ENCODE data around the gene CBX2.

CBX2 gene

GRCh38 chr17:79803421-79803996 lies 25.6 kb downstream of the CBX2 start:
- TF ChIP-seq JUND (IDR thresholded peaks at IDR 0.05; ENCODE audit: low read depth), result no peak
- DNase-seq (ENCODE audit: low read depth in 1 of 2, low spot score in 1 of 2), result no peak
- in situ Hi-C loops (cut with HindIII; ENCODE audit: low pct_unique_long_range_greater_than_20kb, low sequenced_read_pairs), result no loop called here

- peak in 1 of 2 experiments; percentile 67 for DNase-seq (ENCODE audit: low read depth in 1 of 2, low spot score in 1 of 2)
- no peak for TF ChIP-seq JUND (IDR thresholded peaks at IDR 0.05; ENCODE audit: low read depth)
- in situ Hi-C loops (cut with HindIII; ENCODE audit: low pct_unique_long_range_greater_than_20kb, low sequenced_read_pairs), result no loop called here
These were observed 26.3 kb downstream of the CBX2 start for GRCh38 chr17:79803997-79804855.

DNA sequence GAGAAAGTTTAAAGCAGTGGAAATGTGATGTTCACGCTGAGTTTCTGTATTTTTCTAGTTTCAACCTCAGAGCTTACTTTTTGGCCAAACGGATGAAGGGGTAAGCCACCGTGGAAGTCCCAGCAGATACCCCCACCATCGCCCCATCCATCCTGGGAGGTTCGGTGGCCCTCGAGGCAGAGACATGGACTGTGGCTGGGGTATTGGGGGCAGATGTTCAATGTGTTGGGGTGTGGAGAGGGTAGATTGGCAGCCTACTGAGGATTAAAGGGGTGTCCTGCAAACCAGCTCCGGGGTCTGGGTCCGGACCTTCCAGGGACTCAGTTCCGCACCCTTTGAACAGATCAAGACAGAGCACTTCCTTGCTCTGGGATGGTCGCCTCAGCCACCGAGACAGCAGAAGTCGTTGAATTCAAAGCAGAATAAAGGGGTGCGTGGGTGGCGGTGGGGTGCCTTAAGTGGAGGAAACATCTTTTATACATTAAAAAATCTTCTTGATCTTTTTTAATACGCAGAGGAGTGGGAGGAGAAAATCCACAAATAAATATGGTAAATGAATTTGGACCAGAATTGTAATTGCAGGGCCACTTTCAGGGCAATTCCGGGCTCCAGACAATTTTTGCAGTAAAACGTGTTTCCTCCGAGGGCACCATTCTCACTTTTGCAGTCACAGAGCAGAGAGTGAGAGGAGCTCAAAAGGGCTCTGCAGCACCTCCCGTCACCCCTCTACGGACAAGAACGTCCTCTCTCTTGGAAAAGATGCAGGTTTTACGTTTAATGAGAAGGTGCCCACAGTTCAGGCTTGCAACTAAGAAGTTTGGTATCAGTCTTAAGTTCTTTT lies 27.1 kb downstream of the CBX2 start:
- no peak for TF ChIP-seq JUND (IDR thresholded peaks at IDR 0.05; ENCODE audit: low read depth)
- in situ Hi-C loops (cut with HindIII; ENCODE audit: low pct_unique_long_range_greater_than_20kb, low sequenced_read_pairs), result no loop called here

GRCh38 chr17:79806446-79806760 lies 28.5 kb downstream of the CBX2 start:
- no peak for DNase-seq (ENCODE audit: low read depth in 1 of 2, low spot score in 1 of 2)
- in situ Hi-C loops (cut with HindIII; ENCODE audit: low pct_unique_long_range_greater_than_20kb, low sequenced_read_pairs), result no loop called here
- no peak for TF ChIP-seq JUND (IDR thresholded peaks at IDR 0.05; ENCODE audit: low read depth)

More for the DNA sequence above, 27.1 kb downstream of the CBX2 start:
- DNase-seq (ENCODE audit: low read depth in 1 of 2, low spot score in 1 of 2), result no peak

GRCh38 chr17:79806863-79807720 lies 29.1 kb downstream of the CBX2 start:
- in situ Hi-C loops (cut with HindIII; ENCODE audit: low pct_unique_long_range_greater_than_20kb, low sequenced_read_pairs), result no loop called here
- TF ChIP-seq JUND (IDR thresholded peaks at IDR 0.05; ENCODE audit: low read depth), result no peak
- no peak for DNase-seq (ENCODE audit: low read depth in 1 of 2, low spot score in 1 of 2)

- peak; percentile 92 to 96 for DNase-seq (ENCODE audit: low read depth in 1 of 2, low spot score in 1 of 2)
- no peak for TF ChIP-seq JUND (IDR thresholded peaks at IDR 0.05; ENCODE audit: low read depth)
- in situ Hi-C loops (cut with HindIII; ENCODE audit: low pct_unique_long_range_greater_than_20kb, low sequenced_read_pairs), result no loop called here
These were observed 31.0 kb downstream of the CBX2 start for GRCh38 chr17:79808763-79809529.

GRCh38 chr17:79809530-79810129 lies 31.7 kb downstream of the CBX2 start:
- DNase-seq (ENCODE audit: low read depth in 1 of 2, low spot score in 1 of 2), result peak in 1 of 2 experiments; percentile 64
- in situ Hi-C loops (cut with HindIII; ENCODE audit: low pct_unique_long_range_greater_than_20kb, low sequenced_read_pairs), result no loop called here
- no peak for TF ChIP-seq JUND (IDR thresholded peaks at IDR 0.05; ENCODE audit: low read depth)

DNA sequence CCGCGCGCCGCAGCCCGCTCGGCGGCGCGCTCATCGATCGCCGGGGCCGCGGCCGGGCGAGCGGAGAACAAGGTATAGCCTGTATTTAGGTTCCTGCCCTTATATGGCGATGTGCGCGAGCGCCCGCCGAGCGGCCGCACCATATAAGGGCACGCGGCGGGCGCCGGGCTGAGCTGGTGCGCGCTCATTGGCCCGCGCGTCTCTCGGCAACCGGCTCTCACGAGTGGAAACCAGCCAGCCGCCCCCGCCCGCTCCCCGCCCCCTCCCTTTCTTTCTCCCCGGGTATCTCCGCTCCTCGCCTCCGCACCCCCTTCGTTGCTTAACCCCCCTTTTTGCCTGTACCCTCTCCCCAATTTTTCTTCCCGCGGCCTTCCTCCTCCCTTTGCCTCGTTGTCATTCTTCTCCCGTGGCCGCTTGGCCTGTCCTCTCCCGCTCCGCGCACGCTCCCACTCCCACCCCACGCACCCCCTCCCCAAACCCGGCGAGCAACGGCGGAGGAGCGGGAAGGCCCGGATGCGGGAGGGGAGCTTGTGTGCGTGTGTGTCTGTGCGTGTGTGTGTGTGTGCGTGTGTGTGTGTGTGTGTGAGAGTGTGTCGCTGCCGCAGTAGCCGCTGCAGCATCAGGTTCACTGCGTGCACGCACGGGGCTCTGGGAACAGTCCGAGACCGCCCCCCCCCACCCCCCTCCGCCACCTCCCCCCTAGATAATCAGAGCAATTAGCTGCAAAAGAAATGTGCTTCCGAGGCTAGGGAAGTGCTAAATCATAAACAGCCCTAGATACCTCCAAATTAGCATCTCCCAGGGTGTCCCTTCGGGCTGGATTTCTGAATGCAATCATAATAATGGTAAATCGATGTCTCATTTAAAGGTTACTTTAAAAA lies 32.4 kb downstream of the CBX2 start:
- in situ Hi-C loops (cut with HindIII; ENCODE audit: low pct_unique_long_range_greater_than_20kb, low sequenced_read_pairs), result no loop called here
- peak; percentile 95 to 99 for DNase-seq (ENCODE audit: low read depth in 1 of 2, low spot score in 1 of 2)
- TF ChIP-seq JUND (IDR thresholded peaks at IDR 0.05; ENCODE audit: low read depth), result no peak

DNA sequence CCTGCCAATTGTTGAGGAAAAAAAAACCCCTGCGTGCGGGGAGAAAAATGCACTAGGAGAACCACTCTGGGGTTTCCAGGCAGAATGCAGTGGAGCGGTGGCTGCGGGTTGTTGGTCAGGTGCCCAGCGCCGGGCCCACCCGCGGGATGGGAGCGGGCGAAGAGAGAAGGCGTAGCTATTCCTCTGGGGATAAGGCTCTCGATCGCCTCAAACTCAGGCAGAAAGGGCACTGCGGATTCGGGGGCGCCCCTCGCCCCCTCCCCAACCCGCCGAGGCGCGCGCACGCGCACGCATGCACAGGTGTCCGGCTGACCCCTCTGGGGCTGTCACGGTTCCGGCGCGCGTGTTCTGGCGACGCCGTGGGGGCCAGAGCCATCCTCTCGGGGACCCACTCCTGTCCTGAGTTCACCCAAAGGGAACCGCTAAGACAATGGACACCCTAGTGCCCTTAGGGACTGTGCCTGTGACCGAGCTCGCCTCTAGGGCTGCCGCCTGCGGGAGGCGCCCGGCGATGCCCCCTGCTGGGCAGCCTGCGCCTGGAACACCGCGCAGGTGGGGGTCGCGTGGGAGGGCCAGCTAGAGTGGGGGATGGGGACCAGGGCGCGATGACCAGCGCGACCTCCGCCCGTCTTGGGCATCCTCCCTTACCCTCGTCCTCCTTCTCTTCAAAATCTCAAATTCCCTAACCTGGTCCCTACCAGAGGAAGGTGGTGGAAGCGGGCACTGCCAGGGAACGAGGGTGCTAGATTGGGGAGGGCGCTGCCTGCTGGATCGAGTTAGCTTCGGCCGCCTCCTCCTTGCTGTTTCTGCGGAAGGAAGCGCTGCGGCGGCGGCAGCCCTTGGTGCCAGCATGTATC lies 33.3 kb downstream of the CBX2 start:
- in situ Hi-C loops (cut with HindIII; ENCODE audit: low pct_unique_long_range_greater_than_20kb, low sequenced_read_pairs), result no loop called here
- TF ChIP-seq JUND (IDR thresholded peaks at IDR 0.05; ENCODE audit: low read depth), result no peak
- peak in 1 of 2 experiments; percentile 72 for DNase-seq (ENCODE audit: low read depth in 1 of 2, low spot score in 1 of 2)
